ENCODE measurements around the gene PITX1.

Gene PITX1

GRCh38 chr5:135054546-135054945 lies 20.5 kb upstream of the PITX1 start:
- no peak for TF ChIP-seq CTCF (IDR thresholded peaks at IDR 0.05; ENCODE audit: low read depth, low read length)
- no peak for DNase-seq (ENCODE audit: extremely low read depth, low read depth)

GRCh38 chr5:135053989-135054388 lies 20.0 kb upstream of the PITX1 start:
- TF ChIP-seq CTCF (IDR thresholded peaks at IDR 0.05; ENCODE audit: low read depth, low read length), result no peak
- DNase-seq (ENCODE audit: extremely low read depth, low read depth), result no peak

- TF ChIP-seq CTCF (IDR thresholded peaks at IDR 0.05; ENCODE audit: low read depth, low read length), result no peak
- no peak for DNase-seq (ENCODE audit: extremely low read depth, low read depth)
These were observed 19.2 kb upstream of the PITX1 start for GRCh38 chr5:135053278-135053677.

- DNase-seq (ENCODE audit: extremely low read depth, low read depth), result no peak
- TF ChIP-seq CTCF (IDR thresholded peaks at IDR 0.05; ENCODE audit: low read depth, low read length), result no peak
These were observed 18.6 kb upstream of the PITX1 start for GRCh38 chr5:135052511-135053145.

- no peak for DNase-seq (ENCODE audit: extremely low read depth, low read depth)
- TF ChIP-seq CTCF (IDR thresholded peaks at IDR 0.05; ENCODE audit: low read depth, low read length), result no peak
These were observed 17.8 kb upstream of the PITX1 start for GRCh38 chr5:135051872-135052271.

- TF ChIP-seq CTCF (IDR thresholded peaks at IDR 0.05; ENCODE audit: low read depth, low read length), result no peak
- DNase-seq (ENCODE audit: extremely low read depth, low read depth), result no peak
These were observed 17.4 kb upstream of the PITX1 start for GRCh38 chr5:135051399-135051798.

GRCh38 chr5:135050244-135050767 lies 16.3 kb upstream of the PITX1 start:
- TF ChIP-seq CTCF (IDR thresholded peaks at IDR 0.05; ENCODE audit: low read depth, low read length), result no peak
- no peak for DNase-seq (ENCODE audit: extremely low read depth, low read depth)
